Measurements from ENCODE around the gene RNF181.
"Not testable (repeated sequence)": the region's sequence is repeated elsewhere in the genome, so short reads cannot be mapped to it uniquely, and the experiment has no call there.

Gene RNF181

DNA sequence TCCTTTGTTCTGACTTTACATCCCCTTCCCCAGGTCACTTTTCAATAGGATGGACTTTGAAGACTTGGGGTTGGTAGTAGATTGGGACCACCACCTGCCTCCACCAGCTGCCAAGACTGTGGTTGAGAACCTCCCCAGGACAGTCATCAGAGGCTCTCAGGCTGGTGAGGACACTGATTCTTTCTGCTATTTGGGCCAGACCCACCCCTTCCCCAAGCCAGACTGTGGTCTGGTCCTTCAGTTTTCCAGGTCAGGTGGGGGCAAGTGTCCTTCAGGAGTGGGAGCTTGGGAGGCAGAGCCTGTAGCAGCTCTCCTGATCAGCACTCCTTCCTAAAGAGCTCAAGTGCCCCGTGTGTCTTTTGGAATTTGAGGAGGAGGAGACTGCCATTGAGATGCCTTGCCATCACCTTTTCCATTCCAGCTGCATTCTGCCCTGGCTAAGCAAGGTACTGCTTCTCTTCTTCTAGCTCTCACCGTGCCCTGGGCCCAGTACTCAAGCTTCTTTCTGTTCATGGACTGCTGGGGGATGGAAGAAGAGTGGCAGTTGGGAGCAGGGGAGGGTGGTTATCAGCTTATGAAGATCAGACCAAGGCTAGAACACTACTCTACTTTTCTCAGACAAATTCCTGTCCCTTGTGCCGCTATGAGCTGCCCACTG lies 1.1 kb downstream of the RNF181 start:
- no peak for DNase-seq

DNA sequence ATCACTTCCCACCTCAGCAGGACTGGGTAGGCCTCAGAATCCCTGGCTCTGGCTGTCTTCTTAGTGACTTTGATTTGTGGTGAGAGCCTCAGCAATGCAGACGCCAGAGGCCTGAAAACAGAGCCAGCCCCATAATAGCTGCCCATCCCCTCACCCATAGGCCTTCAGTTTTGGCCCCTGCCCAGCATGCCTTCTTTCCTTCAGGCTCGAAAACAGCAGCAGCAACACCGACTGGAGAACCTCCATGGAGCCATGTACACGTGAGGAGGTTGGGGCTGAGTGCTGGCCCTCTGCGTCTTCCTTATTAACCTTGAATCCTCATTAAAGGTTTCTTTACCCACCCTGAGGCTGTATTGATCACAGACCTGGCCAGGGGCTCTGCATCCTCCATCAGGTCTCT lies 1.7 kb downstream of the RNF181 start:
- no peak for DNase-seq

DNA sequence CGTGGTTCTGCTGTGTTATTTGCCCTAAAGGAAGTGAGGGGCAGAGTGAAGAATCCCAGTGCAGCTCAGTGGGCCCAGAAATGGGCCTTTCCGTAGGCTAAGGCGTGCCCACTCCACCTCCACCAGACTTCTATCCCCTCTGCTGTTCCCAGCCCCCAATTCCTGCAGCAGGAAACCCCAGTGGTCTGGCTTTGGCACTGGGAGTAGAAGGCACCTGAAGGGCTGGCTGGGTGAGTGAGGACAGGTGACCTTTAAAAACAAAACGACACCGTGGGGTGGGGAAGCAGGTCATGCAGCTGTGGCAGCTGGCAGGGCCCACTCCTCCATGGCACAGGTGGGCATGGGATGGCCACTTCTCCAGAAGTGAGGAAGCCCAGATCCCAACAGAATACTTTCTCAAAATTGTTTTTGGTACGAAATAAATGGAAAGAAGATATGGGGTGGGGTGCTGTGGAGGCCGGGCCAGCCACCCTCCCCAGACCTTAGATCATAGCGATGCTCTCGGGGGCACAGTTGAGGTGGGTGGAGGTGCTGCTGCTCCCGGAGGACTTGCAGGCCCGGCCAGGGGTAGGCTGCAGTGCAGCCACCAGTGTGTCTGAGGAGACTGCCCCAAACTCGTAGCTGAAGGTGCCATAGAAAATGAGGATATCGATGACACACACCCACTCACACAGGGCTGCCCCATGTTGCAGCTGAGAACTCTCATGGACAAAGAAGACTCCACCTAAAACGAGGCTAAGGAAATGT lies 3.2 kb downstream of the RNF181 start:
- DNase-seq: no peak

DNA sequence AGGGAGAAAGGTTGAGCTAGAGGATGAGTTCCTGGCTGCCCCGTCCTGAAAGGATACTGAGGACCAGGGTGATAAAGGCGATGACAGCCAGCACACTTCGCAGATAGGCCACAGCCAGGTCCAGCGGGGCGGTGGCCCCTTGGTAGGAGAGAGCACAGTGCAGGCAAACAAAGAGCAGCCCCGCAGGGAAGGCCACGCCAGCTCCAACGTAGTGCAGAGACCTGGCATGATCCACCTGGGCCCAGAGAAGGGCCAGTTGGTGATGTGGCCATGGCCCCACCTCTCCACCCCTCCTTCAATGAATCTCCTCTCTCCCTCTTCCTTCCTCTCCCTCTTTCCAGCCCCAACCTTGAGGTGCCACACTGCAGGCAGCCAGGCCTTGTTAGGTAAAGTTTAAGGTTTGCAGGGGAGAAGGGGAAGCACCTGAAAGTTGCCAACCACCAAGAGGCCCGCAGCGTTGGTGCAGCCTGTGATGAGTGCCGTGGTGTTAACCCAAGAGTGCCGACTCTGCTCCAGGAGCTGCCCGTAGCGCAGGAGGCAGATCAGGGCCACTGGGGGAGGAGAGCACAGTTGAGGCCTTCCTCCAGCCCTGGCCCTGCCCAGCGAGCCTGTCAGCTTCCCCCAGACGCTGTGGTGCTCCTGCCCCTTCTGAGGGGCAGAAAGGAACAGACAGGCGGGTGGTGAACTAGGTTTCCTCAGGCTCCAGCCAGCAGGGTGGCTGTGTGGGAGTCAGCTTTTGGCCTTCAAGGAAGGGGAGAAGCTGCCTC lies 4.1 kb downstream of the RNF181 start:
- no peak for DNase-seq

DNA sequence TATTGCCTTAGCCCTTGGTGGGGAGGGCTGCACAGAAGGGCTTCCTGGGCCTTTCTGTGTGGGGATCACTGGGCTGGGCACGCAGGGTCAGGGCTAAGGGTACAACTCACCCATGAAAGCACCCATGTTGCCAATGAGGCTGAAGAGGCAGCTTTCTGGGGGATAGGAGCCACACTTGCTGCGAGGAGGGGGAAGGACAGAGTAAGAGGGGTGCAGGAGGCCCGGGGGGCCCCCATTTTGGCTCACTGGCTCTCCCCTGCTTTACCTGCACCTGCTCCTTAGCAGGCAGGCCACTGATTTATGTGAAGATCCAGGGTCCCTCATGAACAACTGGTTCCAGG lies 4.7 kb downstream of the RNF181 start:
- DNase-seq: no peak

DNA sequence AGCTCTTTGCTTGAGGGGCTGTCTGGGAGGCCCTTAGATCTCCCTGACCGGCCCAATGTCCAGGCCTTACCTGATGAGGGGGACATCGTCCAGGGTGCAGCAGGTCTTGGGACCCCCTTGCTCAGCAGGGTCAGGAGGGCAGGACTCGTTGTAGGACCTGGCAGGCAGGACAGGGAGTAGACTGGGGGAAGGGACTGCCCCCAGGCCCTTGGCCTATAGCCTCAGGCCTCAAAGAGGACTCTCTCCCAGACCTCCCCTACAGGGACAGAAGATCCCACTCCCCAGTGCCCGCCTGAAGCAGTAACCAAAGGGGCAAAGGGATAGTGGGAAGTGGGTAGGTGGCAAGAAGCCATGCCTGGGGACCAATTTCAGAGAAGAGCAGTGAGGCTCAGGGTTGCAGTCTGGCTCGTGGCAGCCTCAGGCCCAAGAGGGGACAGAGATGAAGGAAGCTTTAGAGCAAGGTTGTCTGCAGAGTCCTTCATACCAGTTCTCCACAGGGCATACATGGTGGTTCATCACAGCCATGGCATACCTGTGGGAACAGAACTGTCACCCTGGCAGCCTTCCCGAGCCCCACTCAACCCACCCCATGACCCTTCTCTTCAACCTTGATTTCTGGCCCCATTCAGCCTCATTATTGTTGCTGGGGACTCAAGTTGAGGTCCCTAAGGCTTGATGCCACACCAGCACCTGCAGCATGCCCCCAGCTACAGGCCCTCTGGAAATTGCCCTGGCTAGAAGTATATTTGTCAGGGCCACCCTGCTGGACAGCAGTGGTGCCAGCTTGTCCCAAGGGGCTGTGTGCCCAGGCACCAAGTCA lies 5.6 kb downstream of the RNF181 start:
- DNase-seq: no peak

DNA sequence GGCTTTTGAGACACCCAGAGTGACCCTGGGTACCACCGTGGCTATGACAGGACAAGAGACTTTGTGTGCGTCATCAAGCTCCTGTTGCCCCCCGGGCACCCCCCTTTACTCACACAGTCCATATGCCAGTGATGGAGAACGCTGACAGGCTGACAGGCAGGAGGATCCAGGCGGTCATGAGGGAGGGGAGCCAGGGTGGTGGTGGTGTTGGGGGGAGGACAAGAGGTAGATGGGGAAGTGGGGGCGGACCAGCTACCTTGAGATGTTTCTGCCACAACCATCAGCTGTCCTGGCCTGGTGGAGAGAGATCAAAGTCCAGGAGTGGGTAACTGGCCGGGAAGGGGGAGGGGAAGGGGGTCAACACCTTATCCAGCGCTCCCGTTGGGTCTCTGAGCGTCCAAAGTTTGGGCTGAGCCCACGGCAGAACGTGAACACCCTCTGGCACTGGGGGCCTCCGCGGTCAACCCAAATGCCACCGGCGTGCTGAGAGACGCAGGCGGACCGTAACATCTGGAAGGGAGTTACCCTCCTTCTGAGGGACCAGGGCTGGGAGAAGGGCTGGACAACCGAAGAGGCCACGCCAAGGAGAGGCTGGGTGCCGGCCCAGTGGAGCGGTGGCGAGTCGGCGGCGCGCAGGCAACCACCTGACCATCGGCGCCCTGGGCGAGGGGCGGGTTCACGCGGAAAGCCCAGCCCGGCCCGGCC lies 6.4 kb downstream of the RNF181 start:
- no peak for DNase-seq

DNA sequence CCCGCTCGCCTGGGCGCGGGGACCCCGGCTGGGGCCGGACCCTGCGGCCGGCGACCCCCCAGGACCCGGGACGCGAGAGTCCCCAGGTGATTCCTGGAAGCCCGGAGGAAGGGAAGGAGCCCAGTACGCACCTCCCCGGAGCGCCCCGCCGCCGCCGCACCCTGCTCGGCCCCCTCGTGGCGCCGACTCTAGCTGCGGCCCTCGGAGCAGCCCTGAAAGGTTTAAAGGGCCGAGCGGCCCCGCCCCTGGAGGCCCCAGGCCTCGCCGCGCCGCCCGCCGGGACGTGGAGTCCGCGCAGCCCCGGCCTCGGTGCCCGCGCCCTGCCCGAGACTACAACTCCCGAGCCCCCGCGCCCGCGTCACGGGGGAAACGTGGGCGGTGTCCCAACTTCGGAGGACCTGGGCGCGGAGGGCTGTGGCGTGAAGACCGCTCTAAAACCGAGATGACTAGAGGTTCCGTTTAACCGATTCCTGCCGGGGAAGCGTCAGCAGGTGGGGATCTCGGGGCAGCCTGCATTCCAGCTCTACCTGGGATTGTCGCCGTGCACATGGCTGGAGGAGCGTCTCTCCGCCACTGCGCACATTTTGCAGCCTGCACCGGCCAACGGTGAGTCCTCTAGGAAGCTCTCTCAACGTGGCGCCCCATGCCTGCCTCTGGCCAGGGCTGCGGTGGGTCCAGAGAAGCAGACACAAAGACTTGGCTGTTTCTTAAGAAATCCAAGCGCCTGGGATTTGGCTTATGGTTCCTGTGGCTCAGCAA lies 7.1 kb downstream of the RNF181 start, which contains the start of gene TMEM150A:
Gene TMEM150A, minus strand, starts transcription at position 223 of the 759 bp plus-strand sequence. CDS start 750 bp downstream, outside the sequence.
- peak; percentile 90 for DNase-seq

DNA sequence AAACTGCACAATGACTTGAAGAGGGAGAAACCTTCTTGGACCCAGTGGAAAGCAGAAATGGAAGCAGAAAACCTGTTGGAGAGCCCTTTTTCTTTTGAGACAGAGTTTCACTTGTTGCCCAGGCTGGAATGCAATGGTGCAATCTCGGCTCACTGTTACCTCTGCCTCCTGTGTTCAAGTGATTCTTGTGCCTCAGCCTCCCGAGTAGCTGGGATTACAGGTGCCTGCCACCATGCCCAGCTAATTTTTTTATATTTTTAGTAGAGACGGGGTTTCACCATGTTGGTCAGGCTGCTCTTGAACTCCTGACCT lies 8.5 kb downstream of the RNF181 start:
- not testable (repeated sequence) for DNase-seq

DNA sequence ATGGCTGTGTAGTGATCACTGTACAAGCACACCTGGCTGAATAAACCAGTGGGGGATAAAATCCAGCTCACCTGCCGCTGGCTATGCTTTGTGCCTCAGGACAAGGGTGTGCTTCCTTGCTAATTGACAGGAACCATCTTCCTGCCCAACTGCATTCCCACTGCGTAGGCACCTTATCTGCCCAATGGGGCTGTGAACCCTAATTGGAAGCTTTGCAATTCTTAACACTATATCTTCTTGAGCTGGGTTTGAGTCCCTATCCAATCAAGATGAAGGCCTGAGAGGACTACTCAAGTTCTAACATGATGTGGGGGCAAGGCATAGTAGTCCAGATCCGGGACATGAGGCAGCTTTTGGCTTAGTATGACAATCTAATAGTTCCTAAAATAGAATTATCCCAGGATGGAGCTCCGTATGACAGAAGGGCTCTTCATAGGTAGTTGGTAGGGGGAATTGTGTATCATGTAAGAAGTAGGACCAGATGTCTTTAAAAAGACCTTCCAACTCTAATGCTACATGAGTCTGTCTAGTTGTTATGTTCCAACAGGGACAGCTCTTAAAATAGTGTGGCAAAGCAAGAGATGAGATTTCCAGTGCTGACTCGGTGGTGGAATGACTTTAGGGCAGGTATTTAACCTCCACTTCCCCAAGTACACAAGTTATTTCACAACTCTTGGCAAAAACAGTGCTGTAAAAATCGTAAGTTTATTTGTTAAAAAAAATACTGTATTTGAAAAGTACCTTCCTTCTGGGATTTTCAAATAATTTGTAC lies 9.2 kb downstream of the RNF181 start:
- no peak for DNase-seq

DNA sequence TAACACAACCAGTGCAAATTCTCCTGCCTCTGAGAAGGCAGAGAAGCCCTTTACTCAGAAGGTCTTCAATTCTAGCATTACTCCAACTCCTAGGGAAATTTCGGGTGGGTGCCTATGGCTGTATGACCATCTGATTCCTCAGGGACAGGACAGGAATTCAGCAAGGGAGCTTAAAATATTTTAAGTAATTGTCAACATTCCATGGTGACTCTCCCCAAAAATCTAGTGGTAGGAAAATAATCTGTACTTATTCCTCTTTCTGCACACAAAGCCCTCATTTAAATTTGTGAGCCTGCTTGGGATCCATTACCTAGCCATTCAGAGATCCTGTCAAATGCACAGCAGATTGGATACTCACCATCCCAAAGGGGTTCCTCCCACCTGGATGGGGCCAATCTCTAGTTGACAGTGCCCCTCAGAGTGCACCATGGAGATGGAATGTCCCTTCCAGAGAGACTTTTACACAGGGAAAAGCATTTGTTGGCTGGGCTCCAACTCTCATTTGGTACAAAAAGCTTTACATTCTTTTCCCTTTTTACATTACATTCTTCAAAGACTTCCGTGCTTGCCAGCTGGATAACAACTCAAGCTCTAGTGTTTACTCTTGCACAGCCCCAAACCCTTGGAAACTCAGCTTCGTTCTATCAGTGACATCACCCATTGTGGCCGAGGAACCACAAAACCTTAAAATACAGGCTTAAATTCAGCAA lies 10.0 kb downstream of the RNF181 start:
- DNase-seq: no peak

DNA sequence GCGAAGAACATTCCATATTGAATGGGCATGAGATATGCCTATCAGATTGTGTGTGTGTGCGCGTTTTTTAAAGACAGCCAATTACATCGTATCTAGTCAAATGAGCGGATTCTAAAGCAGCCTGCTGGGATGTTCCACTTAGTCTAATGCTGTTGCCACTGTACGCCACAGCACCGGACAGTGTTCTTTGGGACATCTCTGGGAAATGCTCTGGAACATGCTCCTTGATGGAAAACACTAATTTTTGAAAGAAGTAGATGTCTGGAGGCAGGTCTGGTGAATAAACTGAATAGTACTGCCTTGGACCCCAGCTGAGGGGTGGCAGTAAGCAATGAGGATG lies 10.5 kb downstream of the RNF181 start:
- DNase-seq: no peak

DNA sequence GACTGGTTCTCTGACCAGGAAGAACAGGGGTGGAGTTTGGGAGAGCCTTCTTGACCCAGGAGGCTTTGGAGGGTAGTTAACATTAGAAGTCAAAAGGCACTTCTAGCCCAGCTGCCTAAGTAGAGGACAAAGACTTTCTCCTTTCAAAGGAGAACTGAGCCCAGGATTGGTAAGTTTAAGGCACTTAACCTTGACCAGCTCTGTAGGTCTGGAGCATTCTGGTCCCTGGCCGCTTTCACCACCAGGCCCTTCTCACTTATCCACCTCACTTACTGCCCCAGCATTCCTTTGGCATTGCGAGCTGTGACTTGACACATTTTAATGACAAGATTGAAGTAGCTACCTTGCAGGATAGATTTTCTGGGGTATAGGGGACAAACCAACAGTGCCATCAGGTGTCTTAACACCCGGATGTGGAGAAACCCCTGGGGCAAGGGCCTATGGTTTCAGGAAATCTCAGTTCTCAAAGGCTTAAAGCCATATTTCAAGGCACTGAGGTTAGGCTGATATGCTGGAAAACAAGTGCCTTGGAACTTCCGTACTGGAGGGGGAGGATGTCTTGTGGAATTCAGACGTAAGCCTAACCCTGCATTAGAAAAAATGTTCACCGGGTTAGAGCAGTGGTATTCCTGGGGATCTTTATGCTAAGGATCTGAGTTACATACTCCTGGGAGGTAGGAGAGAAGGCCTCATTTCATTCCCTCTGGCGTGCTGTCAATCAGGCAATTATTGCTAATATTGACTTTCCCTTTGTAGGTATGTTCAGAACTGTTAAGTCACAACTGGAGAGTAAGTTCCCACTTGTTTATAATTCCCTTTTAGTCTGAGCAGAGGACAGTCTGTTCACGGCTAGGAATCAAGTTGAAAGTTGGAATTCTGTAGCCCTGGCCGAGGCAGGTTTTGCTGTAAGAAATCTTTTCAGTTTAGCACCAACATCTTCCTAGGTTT lies 12.0 kb downstream of the RNF181 start:
- no peak for DNase-seq

DNA sequence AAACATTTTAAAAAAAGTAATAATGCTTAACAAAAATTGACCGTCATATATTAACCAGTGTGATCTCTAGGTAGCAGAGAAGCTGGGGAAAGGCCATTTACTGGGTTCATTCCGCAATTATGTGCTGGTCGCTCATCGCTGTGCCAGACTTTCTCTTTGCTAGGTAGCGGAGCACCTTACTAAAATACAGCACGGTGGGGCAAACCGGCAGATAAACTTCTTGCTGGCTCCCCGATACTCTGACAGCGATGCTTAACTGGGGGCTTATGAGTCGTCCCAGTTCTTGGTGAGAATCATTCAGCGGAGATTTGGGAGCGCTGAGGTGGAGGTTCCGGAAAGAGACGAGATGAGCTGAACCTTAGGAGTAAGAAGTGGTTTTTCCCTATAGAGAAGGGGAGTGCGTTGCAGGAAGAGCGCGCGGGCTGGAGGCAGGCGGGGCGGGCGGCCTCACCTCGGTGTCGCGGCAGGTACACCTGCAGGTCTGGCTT lies 15.7 kb downstream of the RNF181 start:
- no peak for DNase-seq

DNA sequence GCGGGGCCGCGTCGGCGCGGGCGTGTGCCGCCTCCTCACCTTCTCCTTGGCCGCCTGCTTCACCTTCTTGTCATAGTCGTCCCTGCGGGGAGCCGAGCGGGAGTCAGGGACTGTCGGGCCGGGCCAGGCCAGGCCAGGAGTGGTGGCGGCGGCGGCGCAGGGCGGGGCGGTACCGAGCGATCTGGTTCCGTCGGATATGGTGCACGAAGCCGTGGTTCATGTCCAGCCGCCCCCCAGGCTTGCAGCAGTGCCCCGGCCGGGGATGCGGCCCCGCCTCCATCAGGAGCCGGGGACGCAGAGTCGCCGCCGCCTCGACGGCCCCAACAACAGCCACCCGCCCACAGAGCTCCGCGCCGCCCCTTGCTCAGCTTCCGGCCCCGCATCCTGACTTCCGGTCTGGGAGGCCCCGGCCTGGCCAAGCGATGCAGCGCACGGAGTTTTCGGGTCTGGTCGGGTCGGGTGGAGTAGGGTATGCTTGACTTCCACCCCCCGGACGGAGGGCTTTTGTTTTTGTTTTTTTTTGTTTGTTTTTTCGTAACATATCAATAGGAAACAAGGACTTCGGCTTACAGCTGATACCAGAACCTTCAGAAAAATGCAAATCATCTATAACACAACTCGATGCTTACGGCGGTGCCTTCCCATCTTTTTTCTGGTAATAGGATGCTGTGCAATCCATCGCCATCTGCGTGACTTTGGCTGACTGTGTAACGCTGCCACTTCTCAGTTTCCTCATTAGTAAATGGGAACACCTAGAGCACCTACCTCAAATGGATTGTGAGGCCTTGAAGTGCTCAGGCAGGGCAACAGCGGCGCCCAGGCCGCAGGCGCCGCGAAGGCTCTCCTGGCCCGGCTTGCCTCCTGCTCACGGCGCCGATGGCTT lies 16.4 kb downstream of the RNF181 start, which contains the start of gene C2orf68:
Gene C2orf68, minus strand, starts transcription at position 362 of the 883 bp plus-strand sequence. Its CDS starts 82 bp downstream, at position 280.
- DNase-seq: peak; percentile 85

DNA sequence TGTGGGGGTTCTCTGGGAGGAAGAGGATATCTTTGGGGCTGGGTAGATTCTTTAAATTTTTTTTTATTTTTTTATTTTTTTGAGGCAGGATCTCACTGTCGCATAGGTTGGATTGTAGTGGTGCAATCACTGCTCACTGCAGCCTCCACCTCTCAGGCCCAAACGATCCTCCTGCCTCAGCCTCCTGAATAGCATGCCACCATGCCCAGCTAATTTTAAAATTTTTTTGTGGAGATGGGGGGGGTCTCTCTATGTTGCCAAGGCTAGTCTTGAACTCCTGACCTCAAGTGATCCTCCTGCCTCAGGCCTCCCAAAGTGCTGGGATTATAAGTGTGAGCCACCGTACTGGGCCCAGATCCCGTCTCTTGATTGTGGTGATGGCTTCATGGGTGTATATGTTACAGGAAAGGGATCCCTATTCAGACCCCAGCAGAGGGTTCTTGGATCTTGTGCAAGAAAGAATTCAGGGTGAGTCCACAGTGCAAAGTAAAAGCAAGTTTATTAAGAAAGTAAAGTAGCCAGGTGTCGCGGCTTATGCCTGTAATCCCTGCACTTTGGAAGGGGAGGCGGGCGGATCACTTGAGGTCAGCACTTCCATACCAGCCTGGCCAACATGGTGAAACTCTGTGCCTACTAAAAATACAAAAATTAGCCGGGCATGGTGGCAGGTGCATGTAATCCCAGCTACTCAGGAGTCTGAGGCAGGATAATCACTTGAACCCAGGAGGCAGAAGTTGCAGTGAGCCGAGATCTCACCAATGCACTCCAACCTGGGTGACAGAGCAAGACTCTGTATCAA lies 18.4 kb downstream of the RNF181 start:
- DNase-seq: no peak

DNA sequence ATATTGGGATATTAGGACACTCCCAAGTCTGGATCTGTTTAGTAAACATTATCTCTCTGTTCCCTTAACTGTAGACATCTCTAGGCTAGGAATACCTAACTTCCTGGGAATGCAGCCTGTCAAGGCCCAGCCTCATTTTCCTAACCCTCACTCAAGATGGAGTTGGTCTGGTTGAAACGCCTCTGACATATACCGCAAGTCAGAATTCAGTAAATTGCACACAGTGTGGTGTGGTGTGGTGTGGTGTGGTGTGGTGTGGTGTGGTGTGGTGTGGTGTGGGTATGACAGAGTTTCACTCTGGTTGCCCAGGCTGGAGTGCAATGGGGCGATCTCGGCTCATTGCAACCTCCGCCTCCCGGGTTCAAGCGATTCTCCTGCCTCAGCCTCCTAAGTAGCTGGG lies 19.2 kb downstream of the RNF181 start:
- not testable (repeated sequence) for DNase-seq

All from CD4-positive, alpha-beta T cell treated with Interleukin-10 for 1 hour (primary cell).